Suppressor macrophage (primary cell): Measurements from ENCODE around the gene FYTTD1.
A peak's percentile ranks its signal among the peaks of the same experiment; 100 is the strongest.

ENCODE experiments used
- DNase-seq, 4 experiments: peaks; one replicate each; pipeline ENCODE4 v3.0.0-alpha.2; 2020 to 2022

Gene FYTTD1

DNA sequence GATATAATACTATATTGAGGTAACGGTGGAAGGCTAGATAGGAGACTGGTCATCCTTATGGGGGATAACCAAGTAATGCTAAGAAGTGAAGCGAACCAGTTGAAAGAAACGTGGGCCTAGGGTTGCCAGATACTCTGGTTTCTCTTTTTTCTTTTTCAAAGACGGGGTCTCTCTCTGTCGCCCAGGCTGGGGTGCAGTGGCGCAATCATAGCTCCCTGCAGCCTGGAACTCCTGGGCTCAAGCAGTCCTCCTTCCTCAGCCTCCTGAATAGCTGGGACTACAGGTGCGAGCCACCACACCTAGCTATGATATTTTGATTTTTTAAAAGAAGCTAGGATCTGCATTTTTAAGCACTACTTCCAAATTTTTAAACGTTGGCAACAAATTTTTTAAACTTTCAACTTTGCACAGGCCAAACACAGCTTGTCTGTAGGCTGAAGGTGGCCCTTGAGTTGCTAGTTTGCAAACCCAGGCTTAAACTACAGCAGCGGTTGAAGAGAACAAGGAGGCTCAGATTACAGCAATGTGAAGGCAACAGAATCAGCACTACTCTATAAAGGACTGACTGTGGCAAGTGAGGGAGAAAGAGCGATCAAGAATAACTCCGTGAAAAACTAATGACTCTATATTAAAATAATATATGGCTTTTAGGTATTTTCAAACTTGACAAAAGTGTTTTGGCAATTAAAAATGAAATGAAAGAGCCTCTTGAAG is 11.8 kb upstream of the FYTTD1 start:
- no peak for DNase-seq

GRCh38 chr3:197742787-197743186 is 6.9 kb upstream of the FYTTD1 start:
- DNase-seq = no peak

DNA sequence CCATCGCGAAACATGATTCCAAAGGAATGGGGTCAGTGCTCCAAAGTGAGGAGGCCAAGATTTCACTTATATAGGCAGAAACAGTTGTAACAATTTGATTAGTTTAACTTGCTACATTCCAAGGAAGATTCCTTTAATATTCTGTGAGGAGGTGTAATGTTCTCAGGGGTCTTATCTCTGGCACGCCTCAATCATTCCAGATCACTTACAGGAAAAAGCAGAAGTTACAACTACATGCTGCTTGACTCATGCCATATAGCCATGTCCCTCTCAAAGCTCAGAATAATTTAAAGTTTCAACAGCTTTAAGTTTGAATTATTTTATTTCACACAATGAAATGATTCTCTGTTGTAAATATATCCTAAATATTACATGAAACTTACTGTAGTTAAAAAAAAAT is 3.5 kb upstream of the FYTTD1 start:
- DNase-seq = peak in 2 of 4 experiments; percentile 40 to 41

DNA sequence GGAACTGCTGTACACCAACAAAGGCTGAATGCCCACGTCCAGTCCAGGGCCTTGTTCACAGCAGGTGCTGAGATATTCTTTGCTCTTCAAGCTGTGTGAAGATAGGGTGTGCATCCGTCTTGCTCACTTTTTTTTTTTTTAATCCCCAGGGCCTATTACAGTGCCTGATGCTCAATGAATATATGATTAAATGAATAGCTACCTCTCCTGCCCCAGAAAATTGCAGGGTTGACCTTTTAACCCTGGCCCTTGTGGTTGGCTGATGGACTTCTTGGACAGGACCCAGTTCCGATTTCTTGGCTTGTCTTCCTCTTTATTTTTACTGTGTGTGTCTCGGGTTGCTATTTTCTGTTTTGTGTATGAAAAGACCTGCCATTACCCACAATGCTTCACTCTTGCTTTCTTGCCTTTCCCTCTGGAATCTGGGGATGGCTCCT is 2.9 kb upstream of the FYTTD1 start:
- DNase-seq = peak; percentile 68 to 84 (median 78)

DNA sequence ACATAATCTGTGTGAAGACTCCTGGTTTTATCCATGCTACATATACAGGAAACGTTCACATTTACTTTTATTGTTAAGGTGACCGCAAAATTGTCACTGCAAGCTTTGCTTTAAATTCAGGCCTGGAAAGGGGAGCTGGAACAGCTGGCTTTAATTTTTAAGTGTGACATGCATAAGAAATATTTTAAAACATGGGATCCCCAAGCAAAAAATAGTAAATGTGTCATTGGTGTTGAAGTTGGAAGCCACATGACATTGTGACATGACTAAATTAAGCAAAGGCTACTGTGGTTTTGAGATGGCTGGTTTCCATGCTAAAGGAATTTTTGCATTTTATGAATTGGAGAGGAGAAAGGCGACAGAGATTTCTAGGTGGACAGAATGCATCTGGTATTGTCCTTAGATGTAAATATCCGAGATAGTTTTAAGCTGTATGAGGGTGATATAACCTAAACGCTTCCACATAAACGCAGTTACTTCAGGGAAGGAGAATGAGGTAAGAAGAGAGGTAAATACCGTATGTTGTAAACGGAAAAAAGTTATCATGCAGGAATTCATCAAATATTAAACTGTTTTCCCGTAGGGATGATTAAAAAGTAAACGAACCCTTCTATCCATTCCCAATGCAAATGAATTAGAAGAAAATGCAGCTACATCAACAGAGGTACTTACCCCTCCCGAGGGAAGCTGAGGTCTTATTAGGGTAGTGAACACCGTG is 927 bp upstream of the FYTTD1 start:
- DNase-seq = peak; percentile 16 to 69 (median 46)

GRCh38 chr3:197749315-197749600 is 425 bp upstream of the FYTTD1 start:
- peak; percentile 34 to 55 (median 37) for DNase-seq

- peak; percentile 80 to 91 (median 86) for DNase-seq
These were observed 731 bp downstream of the FYTTD1 start for GRCh38 chr3:197750396-197750831.

- DNase-seq = peak; percentile 37 to 60 (median 48)
These were observed 1.4 kb downstream of the FYTTD1 start for GRCh38 chr3:197750858-197751737.

GRCh38 chr3:197752107-197752506 is 2.4 kb downstream of the FYTTD1 start:
- peak in 2 of 4 experiments; percentile 20 to 44 for DNase-seq

DNA sequence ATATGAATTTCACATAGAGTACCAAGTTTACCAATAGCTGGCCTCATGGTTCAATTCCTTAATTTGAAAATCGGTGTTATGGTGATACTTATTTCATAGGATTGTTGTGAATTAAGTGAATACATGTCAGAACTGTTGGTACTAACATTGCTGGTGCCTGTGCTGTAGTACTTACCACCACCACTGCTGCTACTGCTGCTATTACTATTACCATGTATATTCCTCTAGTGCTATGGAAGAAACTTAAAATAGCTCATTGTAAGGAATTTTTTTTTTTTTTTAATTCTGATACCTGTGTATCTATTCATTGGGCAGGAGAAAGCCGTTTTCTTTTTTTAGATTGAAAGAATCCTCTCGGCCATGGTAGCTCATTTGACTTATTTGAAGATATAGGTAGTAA is 3.6 kb downstream of the FYTTD1 start:
- peak in 2 of 4 experiments; percentile 14 to 19 for DNase-seq

- DNase-seq = no peak
These were observed 7.0 kb downstream of the FYTTD1 start for GRCh38 chr3:197756704-197757103.

DNA sequence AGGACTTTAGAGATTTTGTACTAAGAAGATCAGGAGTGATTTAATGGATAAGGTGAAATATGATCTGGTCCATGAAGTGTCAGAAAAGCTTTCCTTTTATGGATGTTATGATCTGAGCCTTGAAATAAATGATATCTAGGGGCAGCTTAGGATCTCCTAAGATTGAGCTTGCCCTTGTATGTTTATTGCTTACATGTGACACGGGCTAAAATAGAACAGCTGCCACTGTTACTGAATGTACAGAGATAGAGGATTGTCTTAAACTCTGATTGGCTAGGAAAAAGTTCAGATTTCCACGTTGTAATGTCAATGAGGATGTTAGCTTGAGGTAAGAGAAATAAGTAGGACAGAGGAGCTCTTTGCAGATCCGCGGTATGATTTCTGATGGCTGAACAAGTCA is 8.8 kb downstream of the FYTTD1 start:
- DNase-seq = no peak

GRCh38 chr3:197761784-197762183 is 12.1 kb downstream of the FYTTD1 start:
- DNase-seq = no peak

DNA sequence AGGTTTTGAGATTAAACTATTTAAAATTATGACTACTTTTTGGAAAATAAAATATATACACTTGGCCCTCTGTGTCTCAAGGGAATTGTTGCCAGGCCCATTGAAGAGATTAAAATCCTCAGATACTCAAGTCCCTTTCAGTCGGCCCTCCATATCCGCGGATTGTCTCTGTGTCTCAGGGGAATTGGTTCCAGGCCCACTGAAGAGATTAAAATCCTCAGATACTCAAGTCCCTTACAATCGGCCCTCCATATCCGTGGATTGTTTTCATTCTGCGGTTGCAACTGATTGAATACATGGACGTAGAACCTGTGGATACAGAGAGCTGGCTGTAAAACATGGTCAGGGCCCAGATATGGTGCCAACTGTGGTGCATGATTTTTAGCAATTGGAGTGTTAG is 25.6 kb downstream of the FYTTD1 start:
- DNase-seq = no peak

DNA sequence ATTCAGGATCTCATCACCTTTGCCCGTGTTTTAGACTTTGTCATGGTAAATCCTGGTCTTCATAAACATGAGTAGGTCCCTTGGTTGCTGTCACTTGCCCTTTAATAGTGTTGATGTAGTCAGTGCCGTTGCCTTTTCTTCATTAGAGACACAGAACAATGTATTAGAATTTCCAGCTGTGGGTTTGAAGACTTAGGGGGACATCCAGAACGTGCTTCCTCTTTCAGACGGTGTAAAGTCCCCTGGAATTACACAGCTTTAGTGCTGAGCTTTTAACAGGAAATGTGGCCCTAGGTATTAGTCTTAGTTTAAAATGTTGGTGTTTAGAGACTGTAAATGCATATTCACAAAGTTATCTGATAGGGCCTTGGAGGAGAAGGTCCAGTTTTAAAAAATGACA is 32.5 kb downstream of the FYTTD1 start:
- no peak for DNase-seq

GRCh38 chr3:197784019-197784585 is 34.4 kb downstream of the FYTTD1 start:
- no peak for DNase-seq

GRCh38 chr3:197787412-197787811 is 37.7 kb downstream of the FYTTD1 start:
- DNase-seq = no peak

GRCh38 chr3:197789309-197789708 is 39.6 kb downstream of the FYTTD1 start:
- no peak for DNase-seq

GRCh38 chr3:197790033-197790432 is 40.4 kb downstream of the FYTTD1 start:
- no peak for DNase-seq

- DNase-seq = peak; percentile 77 to 92 (median 86)
These were observed 41.6 kb downstream of the FYTTD1 start, which contains the start of gene LRCH3 for GRCh38 chr3:197791113-197791891. Gene LRCH3, plus strand, starts transcription at chr3:197791254. Its CDS starts 25 bp downstream, at chr3:197791279.

DNA sequence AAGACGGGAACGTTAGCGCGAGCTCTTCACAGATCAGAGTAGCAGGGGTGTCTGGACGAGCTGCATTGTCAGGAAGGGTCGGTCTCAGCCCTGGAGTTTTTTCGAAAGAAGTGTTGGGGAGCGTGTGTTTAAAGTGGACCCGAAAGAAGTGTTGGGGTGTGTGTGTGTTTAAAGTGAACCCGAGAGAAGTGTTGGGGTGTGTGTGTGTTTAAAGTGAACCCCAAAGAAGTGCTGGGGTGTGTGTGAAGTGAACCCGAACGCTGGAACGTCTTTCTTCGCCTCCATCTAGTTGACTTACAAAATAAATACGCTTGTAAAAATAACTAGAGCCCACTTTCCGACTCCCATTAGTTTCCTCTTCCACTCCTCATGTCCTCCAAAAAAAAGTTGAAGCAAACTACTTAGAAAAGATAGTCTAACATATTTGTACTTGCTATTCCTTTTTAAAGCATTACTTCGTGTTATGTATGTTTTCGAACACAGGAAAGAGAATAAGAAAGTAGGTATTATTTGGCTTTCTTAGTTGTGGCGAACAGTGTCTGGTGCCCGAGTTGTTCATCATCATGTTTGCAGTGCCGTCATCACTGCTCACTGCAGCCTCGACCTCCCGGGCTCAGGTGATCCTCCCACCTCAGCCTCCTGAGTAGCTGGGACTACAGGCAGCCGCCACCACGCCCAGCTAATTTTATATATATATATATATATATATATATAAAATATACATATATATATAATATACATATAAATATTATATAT is 42.4 kb downstream of the FYTTD1 start:
- peak in 3 of 4 experiments; percentile 16 to 27 (median 25) for DNase-seq
